Liver (tissue), 9 donors: ENCODE data around the gene DDR2. TPM values are rescaled to one million over a fixed set of nuclear protein-coding genes. Genes with fewer than 3 reads are reported as not detected.
A peak's percentile ranks its signal among the peaks of the same experiment; 100 is the strongest.

Experiments
- DNase-seq: peaks from one replicate; pipeline ENCODE4 v3.0.0-alpha.2; 2017; ENCODE audit warnings: low spot score
- H3K27ac ChIP-seq, 2 donors: one replicate each; pipeline ENCODE4 v1.7.0; 2013; ENCODE audit warnings: inconsistent platforms in 2 of 2, low read length in 2 of 2, control low read depth in 1 of 2, low read depth in 1 of 2, mild to moderate bottlenecking in 1 of 2
- H3K27me3 ChIP-seq, 4 donors: one replicate each; pipeline versions ENCODE4 v1.6.1 to v1.7.0; 2013; ENCODE audit warnings: low read length in 3 of 4, inconsistent platforms in 1 of 4, mild to moderate bottlenecking in 1 of 4, moderate library complexity in 1 of 4; ENCODE audit not compliant: control insufficient read depth in 4 of 4, insufficient read depth in 4 of 4
- H3K36me3 ChIP-seq, 4 donors: one replicate each; pipeline versions ENCODE4 v1.6.1 to v1.7.0; 2013; ENCODE audit warnings: low read length in 3 of 4, mild to moderate bottlenecking in 3 of 4, low read depth in 1 of 4, moderate library complexity in 1 of 4; ENCODE audit not compliant: control insufficient read depth in 4 of 4, insufficient read depth in 3 of 4
- H3K4me1 ChIP-seq, 4 donors: one replicate each; pipeline versions ENCODE4 v1.6.1 to v1.7.0; 2013; ENCODE audit warnings: low read length in 3 of 4, mild to moderate bottlenecking in 3 of 4, moderate library complexity in 1 of 4; ENCODE audit not compliant: control insufficient read depth in 4 of 4, insufficient read depth in 4 of 4
- H3K4me3 ChIP-seq, 3 donors: one replicate each; pipeline versions ENCODE4 v1.6.1 to v1.7.0; 2013; ENCODE audit warnings: low read length in 3 of 3, control low read depth in 1 of 3, low read depth in 1 of 3, mild to moderate bottlenecking in 1 of 3
- H3K9ac ChIP-seq, 2 donors: one replicate each; pipeline ENCODE4 v1.7.0; 2013; ENCODE audit warnings: low read length in 2 of 2, mild to moderate bottlenecking in 2 of 2, moderate library complexity in 2 of 2, control low read depth in 1 of 2, low read depth in 1 of 2
- H3K9me3 ChIP-seq, 4 donors: one replicate each; pipeline versions ENCODE4 v1.6.1 to v1.7.0; 2013; ENCODE audit warnings: low read length in 3 of 4; ENCODE audit not compliant: control insufficient read depth in 4 of 4
- EGR1 ChIP-seq, 2 donors: IDR thresholded peaks; 2 replicates each; pipeline ENCODE4 v1.6.1; 2016 to 2018; ENCODE audit warnings: antibody characterized with exemption in 2 of 2, low read depth in 2 of 2
- FOXA1 ChIP-seq: IDR thresholded peaks from 2 replicates; pipeline ENCODE4 v1.6.1; 2016; ENCODE audit warnings: antibody characterized with exemption
- FOXA2 ChIP-seq: IDR thresholded peaks from 2 replicates; pipeline ENCODE4 v1.6.1; 2016; ENCODE audit warnings: antibody characterized with exemption
- GABPA ChIP-seq, 2 donors: IDR thresholded peaks in 1 of 2; conservative IDR thresholded peaks in 1 of 2; 2 replicates each; pipeline ENCODE4 v1.6.1; 2016; ENCODE audit warnings: antibody characterized with exemption in 2 of 2, mild to moderate bottlenecking in 1 of 2, moderate library complexity in 1 of 2
- HNF4A ChIP-seq, 2 donors: conservative IDR thresholded peaks; 2 replicates each; pipeline ENCODE4 v1.6.1; 2016; ENCODE audit warnings: antibody characterized with exemption in 2 of 2, mild to moderate bottlenecking in 2 of 2
- HNF4G ChIP-seq: IDR thresholded peaks from 2 replicates; pipeline ENCODE4 v1.6.1; 2016; ENCODE audit warnings: antibody characterized with exemption
- JUND ChIP-seq, 2 donors: IDR thresholded peaks; 2 replicates each; pipeline ENCODE4 v1.6.1; 2016; ENCODE audit warnings: antibody characterized with exemption in 2 of 2
- NR2F2 ChIP-seq: IDR thresholded peaks from 2 replicates; pipeline ENCODE4 v1.6.1; 2016; ENCODE audit warnings: antibody characterized with exemption
- RAD21 ChIP-seq, 2 donors: IDR thresholded peaks; 2 replicates each; pipeline ENCODE4 v1.6.1; 2016; ENCODE audit warnings: antibody characterized with exemption in 2 of 2, mild to moderate bottlenecking in 2 of 2
- REST ChIP-seq: IDR thresholded peaks from 2 replicates; pipeline ENCODE4 v1.6.1; 2016; ENCODE audit warnings: antibody characterized with exemption, mild to moderate bottlenecking
- RXRA ChIP-seq, 2 donors: IDR thresholded peaks; 2 replicates each; pipeline ENCODE4 v1.6.1; 2017 to 2018; ENCODE audit warnings: antibody characterized with exemption in 2 of 2, mild to moderate bottlenecking in 1 of 2
- SP1 ChIP-seq: IDR thresholded peaks from 2 replicates; pipeline ENCODE4 v1.6.1; 2018; ENCODE audit warnings: antibody characterized with exemption, mild to moderate bottlenecking
- TAF1 ChIP-seq: conservative IDR thresholded peaks from 2 replicates; pipeline ENCODE4 v1.6.1; 2016; ENCODE audit warnings: antibody characterized with exemption, mild to moderate bottlenecking
- YY1 ChIP-seq: IDR thresholded peaks from 2 replicates; pipeline ENCODE4 v1.6.1; 2016; ENCODE audit warnings: antibody characterized with exemption, mild to moderate bottlenecking
- ZBTB33 ChIP-seq: IDR thresholded peaks from 2 replicates; pipeline ENCODE4 v1.6.1; 2016; ENCODE audit warnings: antibody characterized with exemption
- WGBS: extraction: QIAGEN DNeasy Blood & Tissue Kit; methylation state at CpG from one replicate; pipeline ENCODE4 v1.1.7; 2013; 5-methylcytosine and 5-hydroxymethylcytosine counted together
- polyA plus RNA-seq, 2 donors: library from polyadenylated mRNA; stranded (reverse) in 1 of 2; unstranded in 1 of 2; fragments of 200-250 nt in 1 of 2; fragments of >200 nt in 1 of 2; fragmentation: Nextera tagmentation in 1 of 2; extraction: Ambion mirVana in 1 of 2; gene quantifications; one replicate each; pipeline versions ENCODE4 v1.2.1 to v1.2.3, GENCODE V29; 2013 to 2015
- total RNA-seq, 2 donors: library from RNA; depleted of rRNA; stranded (reverse); fragments of >200 nt; gene quantifications; one replicate each; pipeline ENCODE4 v1.2.3, GENCODE V29; 2014
- TF ChIP-seq, protein P1 (sequence below): IDR thresholded peaks from 2 replicates; pipeline ENCODE4 v1.6.1; 2016; ENCODE audit warnings: antibody characterized with exemption
- TF ChIP-seq, protein P2 (sequence below): fragments of 150-350 bp; IDR thresholded peaks from 2 replicates; pipeline ENCODE4 v1.5.1; 2017; ENCODE audit warnings: improper control_type of control experiment, low read depth, low read length; ENCODE audit not compliant: missing input control
- TF ChIP-seq, protein P3 (sequence below): IDR thresholded peaks from 2 replicates; pipeline ENCODE4 v1.6.1; 2016; ENCODE audit warnings: antibody characterized with exemption
- donor health status: healthy.
- donor health status: healthy.
- donor health status: healthy.
- donor health status: healthy.
- donor health status: healthy.

The DDR2 gene
- total and polyA plus RNA-seq, 4 donors, result 1.2 to 6.4 (median 2.1) TPM

GRCh38 chr1:162680419-162681121 lies 48.3 kb downstream of the DDR2 start:
- 67% methylated on average over 5 of the region's 5 CpGs for WGBS
- no peak for DNase-seq
- no peak overlapping the region for H3K4me3 ChIP-seq
- H3K9me3 ChIP-seq, result no peaks in the 10 kb centered on the region
- H3K4me1 ChIP-seq, result peaks cover 9 to 16% (median 13%) of the 10 kb centered on the region in 4 donors
- no peak overlapping the region for H3K9ac ChIP-seq
- H3K36me3 ChIP-seq, result no peaks in the 10 kb centered on the region
- TF ChIP-seq NR2F2 (no peak), JUND (IDR thresholded peaks at IDR 0.05) (no peak), FOXA2 (no peak), RAD21 (IDR thresholded peaks at IDR 0.05) (no peak), FOXA1 (no peak), HNF4A (conservative IDR thresholded peaks at IDR 0.05) (no peak), EGR1 (IDR thresholded peaks at IDR 0.05; ENCODE audit: low read depth in 2 of 2) (no peak), GABPA (IDR thresholded peaks at IDR 0.05 in 1 of 2, conservative IDR thresholded peaks at IDR 0.05 in 1 of 2) (no peak), RXRA (IDR thresholded peaks at IDR 0.05) (no peak), REST (no peak), SP1 (no peak), HNF4G (no peak), YY1 (no peak), ZBTB33 (no peak), TAF1 (no peak)
- TF ChIP-seq, protein P1, sequence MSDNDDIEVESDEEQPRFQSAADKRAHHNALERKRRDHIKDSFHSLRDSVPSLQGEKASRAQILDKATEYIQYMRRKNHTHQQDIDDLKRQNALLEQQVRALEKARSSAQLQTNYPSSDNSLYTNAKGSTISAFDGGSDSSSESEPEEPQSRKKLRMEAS, result no peak
- TF ChIP-seq, protein P2, sequence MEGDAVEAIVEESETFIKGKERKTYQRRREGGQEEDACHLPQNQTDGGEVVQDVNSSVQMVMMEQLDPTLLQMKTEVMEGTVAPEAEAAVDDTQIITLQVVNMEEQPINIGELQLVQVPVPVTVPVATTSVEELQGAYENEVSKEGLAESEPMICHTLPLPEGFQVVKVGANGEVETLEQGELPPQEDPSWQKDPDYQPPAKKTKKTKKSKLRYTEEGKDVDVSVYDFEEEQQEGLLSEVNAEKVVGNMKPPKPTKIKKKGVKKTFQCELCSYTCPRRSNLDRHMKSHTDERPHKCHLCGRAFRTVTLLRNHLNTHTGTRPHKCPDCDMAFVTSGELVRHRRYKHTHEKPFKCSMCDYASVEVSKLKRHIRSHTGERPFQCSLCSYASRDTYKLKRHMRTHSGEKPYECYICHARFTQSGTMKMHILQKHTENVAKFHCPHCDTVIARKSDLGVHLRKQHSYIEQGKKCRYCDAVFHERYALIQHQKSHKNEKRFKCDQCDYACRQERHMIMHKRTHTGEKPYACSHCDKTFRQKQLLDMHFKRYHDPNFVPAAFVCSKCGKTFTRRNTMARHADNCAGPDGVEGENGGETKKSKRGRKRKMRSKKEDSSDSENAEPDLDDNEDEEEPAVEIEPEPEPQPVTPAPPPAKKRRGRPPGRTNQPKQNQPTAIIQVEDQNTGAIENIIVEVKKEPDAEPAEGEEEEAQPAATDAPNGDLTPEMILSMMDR, result no peak
- TF ChIP-seq, protein P3, sequence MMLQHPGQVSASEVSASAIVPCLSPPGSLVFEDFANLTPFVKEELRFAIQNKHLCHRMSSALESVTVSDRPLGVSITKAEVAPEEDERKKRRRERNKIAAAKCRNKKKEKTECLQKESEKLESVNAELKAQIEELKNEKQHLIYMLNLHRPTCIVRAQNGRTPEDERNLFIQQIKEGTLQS, result no peak
- H3K27me3 ChIP-seq, result no peaks in the 10 kb centered on the region
- peak overlapping the region; percentile 31 to 57 for H3K27ac ChIP-seq
